HepG2 (cell line): ENCODE results near the gene TELO2. TPM values are rescaled to one million over a fixed set of nuclear protein-coding genes. Genes with fewer than 3 reads are reported as not detected.

Experiments
- HMG20A ChIP-seq: IDR thresholded peaks from 2 replicates; pipeline ENCODE4 v1.6.1; 2016; ENCODE audit warnings: borderline replicate concordance
- HNRNPK ChIP-seq: fragments of 200-400 bp; formaldehyde crosslinking; IDR thresholded peaks from 2 replicates; pipeline ENCODE4 v1.6.1; 2018; ENCODE audit warnings: low read length, low read depth, moderate library complexity, mild to moderate bottlenecking; ENCODE audit not compliant: poor library complexity, severe bottlenecking
- MATR3 ChIP-seq: sonication (generic); formaldehyde crosslinking; IDR thresholded peaks from 2 replicates; pipeline ENCODE4 v1.4.0; 2020; ENCODE audit warnings: missing genetic modification reagents
- MIXL1 ChIP-seq: IDR thresholded peaks from 2 replicates; pipeline ENCODE4 v1.6.1; 2016
- NFE2L1 ChIP-seq: sonication (generic); formaldehyde crosslinking; IDR thresholded peaks from 2 replicates; pipeline ENCODE4 v1.4.0; 2020; ENCODE audit warnings: missing genetic modification reagents, mild to moderate bottlenecking, borderline replicate concordance
- PCBP2 ChIP-seq: fragments of 200-400 bp; formaldehyde crosslinking; optimal IDR thresholded peaks from 2 replicates; pipeline ENCODE3; 2018; ENCODE audit warnings: low read length, low read depth; ENCODE audit not compliant: poor library complexity, severe bottlenecking
- PHF5A ChIP-seq: IDR thresholded peaks from one replicate; pipeline ENCODE4 v1.6.1; 2018; ENCODE audit warnings: low read depth, missing genetic modification reagents; ENCODE audit not compliant: unreplicated experiment
- RBAK ChIP-seq: sonication (generic); formaldehyde crosslinking; IDR thresholded peaks from 2 replicates; pipeline ENCODE4 v1.5.1; 2020; ENCODE audit warnings: mild to moderate bottlenecking, missing genetic modification reagents
- REST ChIP-seq, 2 experiments: IDR thresholded peaks; 2 replicates each; pipeline ENCODE4 v1.6.1; 2011 to 2012; ENCODE audit warnings: low read length in 2 of 2, borderline replicate concordance in 1 of 2, low read depth in 1 of 2, mild to moderate bottlenecking in 1 of 2, moderate library complexity in 1 of 2
- SETDB1 ChIP-seq: sonication (generic); formaldehyde crosslinking; IDR thresholded peaks from 2 replicates; pipeline ENCODE4 v1.5.1; 2020; ENCODE audit warnings: missing genetic modification reagents, mild to moderate bottlenecking, borderline replicate concordance
- SP4 ChIP-seq: sonication (generic); formaldehyde crosslinking; IDR thresholded peaks from 2 replicates; pipeline ENCODE4 v1.8.1; 2023; ENCODE audit warnings: mild to moderate bottlenecking, missing genetic modification reagents
- ZNF253 ChIP-seq: sonication (generic); formaldehyde crosslinking; IDR thresholded peaks from 2 replicates; pipeline ENCODE4 v1.8.0; 2022; ENCODE audit warnings: mild to moderate bottlenecking, missing genetic modification reagents, borderline replicate concordance
- ZNF274 ChIP-seq: sonication (generic); formaldehyde crosslinking; IDR thresholded peaks from 2 replicates; pipeline ENCODE4 v1.5.1; 2020; ENCODE audit warnings: mild to moderate bottlenecking, missing genetic modification reagents
- ZNF350 ChIP-seq: sonication (generic); formaldehyde crosslinking; IDR thresholded peaks from 2 replicates; pipeline ENCODE4 v1.4.0; 2020; ENCODE audit warnings: mild to moderate bottlenecking, low read depth, missing genetic modification reagents, borderline replicate concordance
- ZNF362 ChIP-seq: sonication (generic); formaldehyde crosslinking; IDR thresholded peaks from 2 replicates; pipeline ENCODE4 v1.4.0; 2020; ENCODE audit warnings: missing genetic modification reagents, mild to moderate bottlenecking, borderline replicate concordance
- ZNF7 ChIP-seq: IDR thresholded peaks from 2 replicates; pipeline ENCODE4 v1.6.1; 2016; ENCODE audit warnings: missing biosample characterization, missing genetic modification reagents
- ZNF788 ChIP-seq: sonication (generic); formaldehyde crosslinking; IDR thresholded peaks from 2 replicates; pipeline ENCODE4 v1.5.0; 2020; ENCODE audit warnings: mild to moderate bottlenecking, missing genetic modification reagents, borderline replicate concordance
- polyA plus RNA-seq, 8 experiments: library from polyadenylated mRNA; depleted of rRNA in 3 of 8; stranded (reverse) in 7 of 8; unstranded in 1 of 8; fragments of >200 nt; fragmentation: Illumina TruSeq in 4 of 8; extraction: Trizol in 4 of 8; gene quantifications; 2 replicates each; pipeline versions ENCODE4 v1.2.1 to v1.2.3, GENCODE V29; 2011 to 2016; ENCODE audit warnings: low read depth in 4 of 8, missing spikeins in 1 of 8, mixed read lengths in 1 of 8; ENCODE audit not compliant: insufficient read depth in 1 of 8
- total RNA-seq, 5 experiments: library from RNA; depleted of rRNA; stranded (reverse); fragments of >200 nt; fragmentation: Illumina TruSeq; extraction: Trizol; gene quantifications; 2 replicates each; pipeline ENCODE4 v1.2.3, GENCODE V29; 2016; ENCODE audit warnings: low read depth in 1 of 5
- TF ChIP-seq, protein P1 (sequence below): sonication (generic); formaldehyde crosslinking; IDR thresholded peaks from 2 replicates; pipeline ENCODE4 v1.4.0; 2020; ENCODE audit warnings: missing genetic modification reagents, borderline replicate concordance
- TF ChIP-seq, protein P2 (sequence below): fragments of 450-650 bp; IDR thresholded peaks from 2 replicates; pipeline ENCODE4 v1.6.1; 2016

The TELO2 gene
- total and polyA plus RNA-seq, 2 of the 13 experiments (the other 11 are each of a cell fraction or from before 2014, with no cell fraction given) = 10.1 to 17.9 TPM

DNA sequence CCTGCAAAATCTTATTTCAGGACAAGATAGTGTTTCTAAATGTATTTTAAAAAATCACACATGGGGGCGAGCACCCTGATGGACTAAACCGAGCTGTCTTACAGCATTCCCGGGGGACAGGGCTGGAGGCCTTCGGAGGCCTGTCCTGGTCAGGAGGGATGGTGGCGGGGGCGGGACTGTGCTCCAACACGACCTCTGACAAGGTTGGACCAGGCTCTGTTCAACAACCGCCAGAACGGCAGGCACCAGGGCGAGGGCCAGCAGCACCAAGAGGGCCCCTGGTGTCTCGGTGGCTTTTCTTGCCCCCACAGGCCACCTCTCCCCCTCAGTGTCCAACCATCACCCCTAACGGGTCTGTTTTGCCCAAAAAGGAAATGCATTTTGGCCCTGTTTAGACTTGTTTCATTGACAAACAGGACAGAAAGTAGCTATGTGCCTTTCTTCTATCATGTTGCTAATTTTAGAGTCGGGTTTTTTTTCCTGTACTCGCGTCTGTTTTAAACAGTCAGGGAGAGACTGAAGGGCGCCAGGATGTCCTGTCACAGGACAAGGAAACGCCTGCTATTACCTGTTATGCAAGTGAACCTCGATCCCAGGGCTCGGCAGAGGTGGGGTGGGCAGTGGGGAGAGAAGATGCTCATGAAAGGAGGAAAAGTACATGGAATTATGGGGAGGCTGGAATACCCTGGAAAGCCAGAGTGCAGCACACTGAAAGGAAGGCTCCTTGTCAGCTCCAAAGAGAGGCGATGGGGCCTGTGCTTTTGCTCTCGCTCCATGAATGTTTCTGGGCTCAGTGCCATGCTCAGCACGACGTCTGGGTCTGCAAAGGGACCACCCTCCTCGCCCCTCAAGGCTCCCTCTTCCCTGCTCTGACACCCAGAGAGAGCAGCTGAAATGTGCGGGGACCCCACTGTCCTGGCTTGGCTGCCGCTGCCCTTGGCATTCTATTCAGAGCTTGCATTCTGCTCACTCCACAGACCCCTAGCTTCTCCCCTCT is 52.2 kb downstream of the TELO2 start (continued):
- peak; percentile 78; the same call in 1 of the 2 replicates for TF ChIP-seq ZNF362 (CRISPR knock-in tag)
- no peak for TF ChIP-seq NFE2L1
- TF ChIP-seq, protein P1, sequence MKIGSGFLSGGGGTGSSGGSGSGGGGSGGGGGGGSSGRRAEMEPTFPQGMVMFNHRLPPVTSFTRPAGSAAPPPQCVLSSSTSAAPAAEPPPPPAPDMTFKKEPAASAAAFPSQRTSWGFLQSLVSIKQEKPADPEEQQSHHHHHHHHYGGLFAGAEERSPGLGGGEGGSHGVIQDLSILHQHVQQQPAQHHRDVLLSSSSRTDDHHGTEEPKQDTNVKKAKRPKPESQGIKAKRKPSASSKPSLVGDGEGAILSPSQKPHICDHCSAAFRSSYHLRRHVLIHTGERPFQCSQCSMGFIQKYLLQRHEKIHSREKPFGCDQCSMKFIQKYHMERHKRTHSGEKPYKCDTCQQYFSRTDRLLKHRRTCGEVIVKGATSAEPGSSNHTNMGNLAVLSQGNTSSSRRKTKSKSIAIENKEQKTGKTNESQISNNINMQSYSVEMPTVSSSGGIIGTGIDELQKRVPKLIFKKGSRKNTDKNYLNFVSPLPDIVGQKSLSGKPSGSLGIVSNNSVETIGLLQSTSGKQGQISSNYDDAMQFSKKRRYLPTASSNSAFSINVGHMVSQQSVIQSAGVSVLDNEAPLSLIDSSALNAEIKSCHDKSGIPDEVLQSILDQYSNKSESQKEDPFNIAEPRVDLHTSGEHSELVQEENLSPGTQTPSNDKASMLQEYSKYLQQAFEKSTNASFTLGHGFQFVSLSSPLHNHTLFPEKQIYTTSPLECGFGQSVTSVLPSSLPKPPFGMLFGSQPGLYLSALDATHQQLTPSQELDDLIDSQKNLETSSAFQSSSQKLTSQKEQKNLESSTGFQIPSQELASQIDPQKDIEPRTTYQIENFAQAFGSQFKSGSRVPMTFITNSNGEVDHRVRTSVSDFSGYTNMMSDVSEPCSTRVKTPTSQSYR = no peak
- TF ChIP-seq SP4 (CRISPR knock-in tag) = 0 out of 2 replicates have a peak, but pooled peaks have one; percentile 21
- TF ChIP-seq PHF5A = peak; percentile 32
- TF ChIP-seq HNRNPK = no peak
- no peak for TF ChIP-seq REST (IDR thresholded peaks at IDR 0.05; ENCODE audit: borderline replicate concordance in 1 of 2, low read depth in 1 of 2, low read length in 2 of 2)
- TF ChIP-seq ZNF350 (CRISPR knock-in tag) = no peak
- TF ChIP-seq SETDB1 (CRISPR knock-in tag) = no peak
- TF ChIP-seq MIXL1 (CRISPR knock-in tag) = no peak
- no peak for TF ChIP-seq RBAK (CRISPR knock-in tag)
- TF ChIP-seq MATR3 (CRISPR knock-in tag) = no peak
- no peak for TF ChIP-seq ZNF274 (CRISPR knock-in tag)
- no peak for TF ChIP-seq ZNF788 (CRISPR knock-in tag)
- TF ChIP-seq ZNF253 (CRISPR knock-in tag) = no peak
- no peak for TF ChIP-seq ZNF7 (CRISPR knock-in tag)
- no peak for TF ChIP-seq HMG20A (CRISPR knock-in tag)
- TF ChIP-seq PCBP2 = no peak
- TF ChIP-seq, protein P2, sequence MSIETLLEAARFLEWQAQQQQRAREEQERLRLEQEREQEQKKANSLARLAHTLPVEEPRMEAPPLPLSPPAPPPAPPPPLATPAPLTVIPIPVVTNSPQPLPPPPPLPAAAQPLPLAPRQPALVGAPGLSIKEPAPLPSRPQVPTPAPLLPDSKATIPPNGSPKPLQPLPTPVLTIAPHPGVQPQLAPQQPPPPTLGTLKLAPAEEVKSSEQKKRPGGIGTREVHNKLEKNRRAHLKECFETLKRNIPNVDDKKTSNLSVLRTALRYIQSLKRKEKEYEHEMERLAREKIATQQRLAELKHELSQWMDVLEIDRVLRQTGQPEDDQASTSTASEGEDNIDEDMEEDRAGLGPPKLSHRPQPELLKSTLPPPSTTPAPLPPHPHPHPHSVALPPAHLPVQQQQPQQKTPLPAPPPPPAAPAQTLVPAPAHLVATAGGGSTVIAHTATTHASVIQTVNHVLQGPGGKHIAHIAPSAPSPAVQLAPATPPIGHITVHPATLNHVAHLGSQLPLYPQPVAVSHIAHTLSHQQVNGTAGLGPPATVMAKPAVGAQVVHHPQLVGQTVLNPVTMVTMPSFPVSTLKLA = no peak
